GM12873 (cell line): ENCODE data around the gene MAOB.

ENCODE experiments used
- CTCF ChIP-seq: IDR thresholded peaks from 2 replicates; pipeline ENCODE4 v1.5.1; 2012; ENCODE audit warnings: low read depth, mild to moderate bottlenecking, moderate library complexity, low read length, control low read depth; ENCODE audit not compliant: insufficient read depth; ENCODE audit errors: missing control alignments

Gene MAOB

DNA sequence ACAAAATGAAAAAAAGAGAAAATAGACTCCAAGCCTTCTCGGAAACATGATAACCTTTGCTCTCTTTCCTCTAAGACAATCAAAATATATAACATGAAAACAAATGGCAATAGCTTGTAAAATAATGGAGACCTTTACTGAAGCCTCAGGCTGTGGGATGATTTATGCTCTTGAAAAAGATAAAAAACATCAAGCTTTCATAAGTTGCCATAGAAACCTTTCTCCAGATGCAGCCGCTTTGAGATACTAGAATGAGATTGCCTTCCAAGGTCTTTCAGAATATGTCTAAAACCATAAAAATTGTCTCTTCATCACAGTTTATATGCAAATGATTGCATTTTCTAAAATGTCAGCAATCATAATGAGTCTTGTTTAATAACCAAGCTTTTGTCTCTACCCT, 31.6 kb downstream of the MAOB start:
- no peak for TF ChIP-seq CTCF

GRCh38 chrX:43849173-43849572, 33.1 kb downstream of the MAOB start:
- TF ChIP-seq CTCF: no peak

GRCh38 chrX:43847352-43847751, 34.9 kb downstream of the MAOB start:
- TF ChIP-seq CTCF: no peak

- no peak for TF ChIP-seq CTCF
Measured at GRCh38 chrX:43846558-43846957, 35.7 kb downstream of the MAOB start.

DNA sequence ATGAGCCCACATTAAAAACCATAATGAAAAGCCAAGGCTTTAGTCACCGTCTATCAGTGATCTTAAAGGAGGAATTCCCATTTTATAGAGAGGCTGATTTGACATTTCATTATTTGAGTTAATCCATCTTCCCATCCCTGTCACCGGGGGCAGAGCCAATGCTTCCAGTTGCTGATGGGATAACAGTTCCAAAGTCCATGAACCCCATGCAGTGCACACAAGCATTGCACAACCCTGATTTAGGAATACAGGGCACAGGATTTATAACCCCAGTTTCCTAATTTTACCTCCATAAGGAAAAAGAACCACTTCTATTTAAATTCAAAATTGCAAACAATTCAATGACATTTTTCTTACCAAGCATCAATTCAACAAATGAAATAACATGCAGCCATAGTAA, 36.5 kb downstream of the MAOB start:
- no peak for TF ChIP-seq CTCF

DNA sequence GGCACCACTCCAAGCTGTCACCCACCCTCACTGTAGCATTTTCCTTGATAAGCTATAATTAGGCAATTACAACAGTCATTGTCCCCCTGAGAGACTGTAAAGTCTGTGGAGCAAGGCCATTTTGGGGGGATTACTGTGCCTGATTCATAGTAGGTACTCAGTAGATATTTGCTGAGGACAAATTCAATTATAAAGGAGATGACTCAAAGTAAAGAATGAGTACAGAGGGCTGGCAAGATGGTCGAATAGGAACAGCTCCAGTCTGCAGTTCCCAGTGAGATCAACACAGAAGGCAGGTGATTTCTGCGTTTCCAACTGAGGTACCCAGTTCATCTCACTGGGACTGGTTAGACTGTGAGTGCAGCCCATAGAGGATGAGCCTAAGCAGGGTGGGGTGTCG, 42.0 kb downstream of the MAOB start:
- no peak for TF ChIP-seq CTCF

- TF ChIP-seq CTCF: peak; percentile 43
Measured at GRCh38 chrX:43836435-43837184, 45.6 kb downstream of the MAOB start.
